Mesenteric fat pad (tissue), 1 donor: ENCODE results near the gene ELOB. TPM values are rescaled to one million over a fixed set of nuclear protein-coding genes. Genes with fewer than 3 reads are reported as not detected.
"Not testable (repeated sequence)": the region's sequence is repeated elsewhere in the genome, so short reads cannot be mapped to it uniquely, and the experiment has no call there.

ENCODE experiments used
- DNase-seq: peaks from one replicate; pipeline ENCODE4 v3.0.0-alpha.2; 2020; ENCODE audit warnings: low spot score
- total RNA-seq: library from RNA; stranded (reverse); fragmentation: NEBNext Ultra II Directional; extraction: Animal tissue kit (Norgen Biotek cat#: 25700); gene quantifications from one replicate; pipeline ENCODE4 v1.2.1, GENCODE V29; 2021
- donor health status: DM: yes; HTN: yes; CAD: no.

The ELOB gene
- total RNA-seq, 1 donor from 2014 or later, result 212 TPM

DNA sequence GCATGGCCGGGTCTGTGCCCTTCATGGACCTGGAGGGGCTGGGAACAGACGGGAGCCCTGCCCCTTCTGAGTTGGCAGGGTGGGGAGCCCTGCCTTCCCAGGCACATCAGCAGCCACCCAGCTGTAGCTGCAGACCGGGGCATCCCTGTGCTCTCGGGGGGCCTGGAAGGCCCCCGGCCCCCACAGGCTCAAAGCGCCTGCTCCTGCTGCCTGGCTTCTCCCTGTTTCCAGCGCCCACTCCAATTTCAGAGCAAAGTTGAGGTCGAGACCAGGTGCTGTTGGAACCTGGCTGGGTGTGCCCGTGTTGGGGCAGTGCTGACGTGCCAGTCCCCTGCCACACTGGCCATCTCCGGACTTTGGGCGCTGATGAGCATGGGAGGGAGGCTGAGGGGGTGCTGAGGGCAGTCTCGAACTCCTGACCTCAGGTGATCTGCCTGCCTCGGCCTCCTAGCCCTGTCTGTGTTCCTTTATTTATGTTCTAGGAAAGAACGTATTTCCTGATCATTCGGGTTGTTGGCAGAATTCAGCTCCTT is 52.2 kb downstream of the ELOB start:
- DNase-seq, result no peak

DNA sequence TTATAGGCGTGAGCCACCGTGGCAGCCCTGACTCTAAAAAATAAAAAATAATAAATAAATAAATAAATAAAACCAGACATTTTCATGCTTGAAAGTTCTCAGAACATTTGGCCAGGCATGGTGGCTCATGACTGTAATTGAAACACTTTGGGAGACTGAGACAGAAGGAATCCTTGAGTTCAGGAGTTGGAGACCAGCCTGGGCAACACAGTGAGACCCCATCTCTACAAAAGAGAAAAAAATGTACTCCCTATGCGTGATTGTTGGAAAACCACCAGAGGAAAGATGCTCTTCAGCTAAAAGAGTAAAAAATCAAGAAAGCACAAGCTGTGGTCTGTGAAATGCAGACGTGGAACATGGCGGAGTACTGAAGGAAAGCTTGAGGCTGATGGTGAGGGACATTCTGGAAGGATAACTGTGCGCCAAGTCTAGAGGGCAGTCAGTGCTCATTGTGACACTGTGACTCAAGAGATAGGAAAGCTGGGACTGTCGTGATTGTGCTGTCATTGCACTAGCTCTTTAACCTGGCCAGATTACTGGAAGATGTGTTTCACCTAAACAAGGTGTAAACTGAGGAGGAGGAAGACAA is 52.9 kb downstream of the ELOB start:
- DNase-seq, result no peak

GRCh38 chr16:2721634-2722173 is 55.4 kb downstream of the ELOB start:
- not testable (repeated sequence) for DNase-seq

Other genes with a start within 250 kb of the ELOB start
- gene CEMP1, start 245.9 kb downstream of the ELOB start, total RNA-seq, result not detected
- 43.0 TPM for gene PDPK1, start 239.3 kb downstream of the ELOB start, total RNA-seq
- gene KCTD5, start 94.8 kb downstream of the ELOB start, total RNA-seq, result 18.5 TPM
- 0.48 TPM for gene PRSS27, start 57.1 kb downstream of the ELOB start, total RNA-seq
- gene SRRM2, start 24.6 kb downstream of the ELOB start, total RNA-seq, result 505 TPM
- not detected for gene PRSS33, start 10.3 kb upstream of the ELOB start, total RNA-seq
- not detected for gene PRSS41, start 21.2 kb upstream of the ELOB start, total RNA-seq
- gene PRSS21, start 40.0 kb upstream of the ELOB start, total RNA-seq, result not detected
- gene ZG16B, start 53.0 kb upstream of the ELOB start, total RNA-seq, result not detected
- gene PRSS22, start 80.9 kb upstream of the ELOB start, total RNA-seq, result not detected
- 21.5 TPM for gene FLYWCH2, start 105.9 kb upstream of the ELOB start, total RNA-seq
- 32.0 TPM for gene FLYWCH1, start 134.7 kb upstream of the ELOB start, total RNA-seq
- gene KREMEN2, start 187.0 kb upstream of the ELOB start, total RNA-seq, result not detected
- gene PAQR4, start 192.1 kb upstream of the ELOB start, total RNA-seq, result 4.5 TPM
- gene PKMYT1, start 203.2 kb upstream of the ELOB start, total RNA-seq, result 0.58 TPM
- not detected for gene CLDN9, start 235.6 kb upstream of the ELOB start, total RNA-seq
- not detected for gene CLDN6, start 240.9 kb upstream of the ELOB start, total RNA-seq
- 84.8 TPM for gene TNFRSF12A, start 243.1 kb upstream of the ELOB start, total RNA-seq
- 26.5 TPM for gene HCFC1R1, start 246.7 kb upstream of the ELOB start, total RNA-seq
- gene THOC6, start 246.8 kb upstream of the ELOB start, total RNA-seq, result 20.6 TPM